HG03469 (cell line): ENCODE measurements around the gene YKT6.

Source experiments
- ATAC-seq: cut with Tn5 transposase; IDR thresholded peaks from one replicate; pipeline ENCODE4 v1.9.1; 2021; ENCODE audit warnings: mild to moderate bottlenecking, moderate library complexity, moderate number of reproducible peaks; ENCODE audit not compliant: unreplicated experiment

Gene YKT6

DNA sequence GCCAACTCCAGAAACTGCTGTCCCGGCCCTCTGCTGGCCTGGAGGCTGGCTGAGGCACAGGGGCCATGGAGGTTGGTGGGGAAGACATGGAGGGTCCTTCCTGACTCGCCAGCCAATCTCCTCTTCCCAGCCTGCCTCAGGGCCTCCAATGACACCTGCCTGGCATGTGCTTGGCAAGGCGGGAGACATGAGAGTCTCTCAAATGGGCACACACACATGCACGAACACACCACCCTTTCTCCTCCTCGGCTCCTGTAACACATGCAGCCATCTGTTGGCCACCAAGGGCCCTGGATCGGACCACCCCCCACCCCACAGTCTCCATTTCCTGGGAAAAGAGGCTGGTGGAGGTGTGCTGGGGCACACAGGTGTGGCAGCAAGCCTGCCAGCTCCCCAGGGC is 56.4 kb downstream of the YKT6 start:
- no peak for ATAC-seq

DNA sequence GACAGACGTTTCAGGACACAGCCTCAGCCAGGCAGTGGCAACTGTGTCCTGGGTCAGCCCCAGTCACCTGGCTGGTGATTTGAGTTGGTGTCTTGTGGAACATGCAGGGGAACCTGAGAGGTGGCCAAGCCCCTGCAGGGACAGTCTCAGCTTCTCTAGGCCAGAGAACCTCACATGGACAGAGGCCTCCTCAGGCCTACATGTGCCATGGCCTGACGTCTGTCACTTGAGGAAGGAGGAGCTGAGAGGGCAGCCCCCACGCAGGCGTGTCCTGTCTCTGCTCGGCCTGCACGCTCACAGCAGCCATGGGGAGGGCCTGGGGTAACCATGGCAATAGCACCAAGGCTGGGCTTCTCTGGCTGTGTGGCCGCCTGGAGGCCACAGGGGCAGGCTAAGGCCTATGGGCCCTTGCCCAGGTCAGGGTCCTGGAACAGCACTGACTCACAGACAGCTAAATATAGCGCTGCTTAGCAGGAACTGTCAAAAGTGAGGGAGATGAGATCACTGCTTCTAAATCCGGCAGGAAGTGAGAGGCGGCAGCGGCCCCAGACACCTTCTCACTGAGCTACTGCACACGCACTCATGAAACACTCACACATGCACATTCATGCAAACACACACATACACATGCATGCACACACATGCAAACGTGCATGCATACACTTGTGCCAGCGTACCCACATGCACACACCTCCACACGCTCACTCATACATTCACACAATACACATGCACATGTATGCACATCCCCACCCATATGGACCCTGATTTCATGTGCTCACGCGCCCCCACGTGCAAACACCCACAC is 57.0 kb downstream of the YKT6 start:
- ATAC-seq = peak; percentile 80

DNA sequence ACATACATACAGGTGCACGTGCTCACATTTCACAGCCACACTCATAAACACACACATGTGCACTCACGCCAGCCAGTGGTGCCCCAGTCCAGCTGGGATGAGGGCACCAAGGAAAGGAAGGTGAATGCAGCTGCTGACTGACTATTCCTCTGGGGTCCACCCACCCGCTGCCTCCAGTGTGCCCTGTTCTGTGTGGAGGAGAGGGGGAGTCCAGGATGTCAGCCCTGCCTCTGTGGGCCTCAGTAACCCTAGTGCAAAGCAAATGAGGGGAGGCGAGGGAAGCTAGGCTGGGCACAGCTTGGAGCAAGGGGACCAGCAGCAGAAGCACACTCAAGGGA is 57.6 kb downstream of the YKT6 start:
- ATAC-seq = no peak

DNA sequence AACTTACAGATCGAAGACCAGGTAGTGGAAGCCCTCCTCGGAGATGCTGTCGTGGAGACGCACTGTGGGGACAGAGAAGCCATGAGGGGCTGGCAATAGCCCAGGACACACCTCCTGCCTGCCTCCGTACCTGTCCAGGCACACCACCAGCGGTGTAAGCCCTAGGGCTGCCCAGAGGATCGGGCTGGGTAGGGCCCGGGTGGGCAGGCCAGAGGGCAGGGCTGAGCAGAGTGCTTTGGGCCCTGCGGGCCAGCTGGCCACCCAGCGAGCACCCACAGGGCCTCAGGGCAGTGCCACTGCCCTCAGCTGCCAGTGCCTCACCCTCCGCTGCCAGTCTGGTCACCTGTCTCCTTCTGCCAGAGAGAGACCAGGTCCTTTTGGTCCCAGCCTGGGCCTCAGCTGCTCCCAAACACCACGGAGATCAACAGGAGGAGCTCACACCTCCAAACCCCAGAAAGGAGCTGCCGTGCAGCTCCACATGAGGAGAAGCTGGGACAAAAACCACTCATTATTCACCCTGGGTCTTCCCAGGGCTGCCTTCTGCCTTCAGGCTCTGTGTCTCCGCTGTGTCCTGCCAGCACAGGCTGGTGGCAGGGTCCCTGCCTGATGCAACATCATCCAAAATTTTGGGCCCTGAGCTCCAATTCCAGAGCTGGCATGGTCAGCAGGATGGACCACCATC is 58.2 kb downstream of the YKT6 start:
- ATAC-seq = no peak

DNA sequence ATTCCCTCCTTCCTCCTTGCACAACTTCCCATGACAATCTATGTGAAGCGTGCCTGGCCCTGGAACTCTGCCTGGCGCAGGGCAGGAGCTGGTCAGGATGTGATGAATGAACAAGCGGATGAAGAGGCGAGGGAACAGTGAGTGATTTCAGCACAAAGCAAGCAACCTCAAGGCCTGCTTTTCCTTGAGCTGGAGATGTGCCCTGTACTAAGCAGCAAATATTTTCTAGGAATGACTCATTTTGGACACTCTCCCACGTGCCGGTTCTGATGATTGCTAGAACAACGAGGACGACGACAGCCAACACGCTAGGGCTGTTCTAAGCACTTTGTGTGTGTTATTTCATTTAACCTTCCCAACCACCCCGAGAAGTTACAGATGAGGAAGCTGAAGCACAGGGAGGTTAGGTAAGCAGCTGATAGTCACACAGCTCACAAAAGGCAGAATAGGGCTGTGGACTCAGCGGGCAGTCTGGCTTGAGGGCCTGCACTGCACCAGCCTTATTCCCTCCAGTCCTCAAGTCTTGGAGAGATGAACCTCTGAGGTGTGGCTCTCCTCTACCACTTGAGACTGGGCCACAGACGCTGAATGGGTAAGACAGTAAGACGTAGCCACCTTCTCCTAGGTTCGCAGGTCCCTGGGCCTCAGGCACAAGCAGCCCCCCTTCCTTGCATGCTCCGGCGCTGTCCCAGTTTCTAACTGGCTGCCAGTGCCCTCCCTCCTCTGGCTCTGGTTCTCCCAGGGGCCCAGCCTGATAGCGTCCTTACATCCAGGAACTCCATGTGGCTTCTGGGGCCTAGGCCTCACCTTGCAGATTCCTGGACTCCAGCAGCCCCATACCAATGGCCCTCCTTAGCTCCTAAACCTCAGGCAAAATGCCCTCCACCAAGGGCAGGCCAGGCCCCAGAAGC is 59.0 kb downstream of the YKT6 start:
- no peak for ATAC-seq

DNA sequence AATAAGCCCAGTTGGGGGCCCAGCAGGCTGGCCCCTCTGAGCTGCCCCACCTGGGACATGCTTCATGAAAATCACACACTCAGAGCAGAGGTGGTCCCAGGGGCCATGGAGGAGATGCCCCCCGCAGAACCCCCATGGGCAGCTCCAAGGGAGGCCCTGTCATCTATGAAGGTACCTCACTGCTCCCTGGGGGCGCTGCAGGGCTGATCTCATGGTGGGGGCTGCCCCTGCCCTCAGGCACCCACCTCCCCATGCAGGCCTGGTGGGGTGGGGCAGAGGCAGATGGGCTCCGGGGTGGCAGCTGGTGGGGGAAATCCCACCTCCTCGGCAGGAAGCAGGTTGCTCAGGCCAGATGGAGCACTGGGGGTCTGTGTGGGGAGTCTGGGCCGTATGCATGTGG is 60.5 kb downstream of the YKT6 start:
- no peak for ATAC-seq

DNA sequence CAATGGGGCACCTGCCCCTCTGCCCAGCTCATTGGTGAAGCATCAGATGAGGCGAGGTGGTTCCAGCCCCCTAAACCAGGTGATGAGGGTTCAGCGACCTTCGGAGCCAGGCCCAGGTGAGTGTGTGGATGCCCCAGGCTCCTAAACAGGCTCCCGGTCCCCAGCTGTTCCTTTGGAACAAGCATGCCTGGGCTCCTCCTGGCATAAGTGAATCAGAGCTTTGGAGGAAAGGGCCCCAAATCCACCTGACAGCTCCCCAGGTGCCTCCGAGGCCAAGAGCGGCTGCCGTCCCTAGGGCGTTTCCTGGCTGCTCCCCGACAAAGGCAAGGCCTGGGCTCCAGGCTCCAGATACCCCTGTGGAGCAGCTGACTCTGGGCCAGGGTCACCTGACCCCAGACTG is 61.3 kb downstream of the YKT6 start:
- no peak for ATAC-seq

DNA sequence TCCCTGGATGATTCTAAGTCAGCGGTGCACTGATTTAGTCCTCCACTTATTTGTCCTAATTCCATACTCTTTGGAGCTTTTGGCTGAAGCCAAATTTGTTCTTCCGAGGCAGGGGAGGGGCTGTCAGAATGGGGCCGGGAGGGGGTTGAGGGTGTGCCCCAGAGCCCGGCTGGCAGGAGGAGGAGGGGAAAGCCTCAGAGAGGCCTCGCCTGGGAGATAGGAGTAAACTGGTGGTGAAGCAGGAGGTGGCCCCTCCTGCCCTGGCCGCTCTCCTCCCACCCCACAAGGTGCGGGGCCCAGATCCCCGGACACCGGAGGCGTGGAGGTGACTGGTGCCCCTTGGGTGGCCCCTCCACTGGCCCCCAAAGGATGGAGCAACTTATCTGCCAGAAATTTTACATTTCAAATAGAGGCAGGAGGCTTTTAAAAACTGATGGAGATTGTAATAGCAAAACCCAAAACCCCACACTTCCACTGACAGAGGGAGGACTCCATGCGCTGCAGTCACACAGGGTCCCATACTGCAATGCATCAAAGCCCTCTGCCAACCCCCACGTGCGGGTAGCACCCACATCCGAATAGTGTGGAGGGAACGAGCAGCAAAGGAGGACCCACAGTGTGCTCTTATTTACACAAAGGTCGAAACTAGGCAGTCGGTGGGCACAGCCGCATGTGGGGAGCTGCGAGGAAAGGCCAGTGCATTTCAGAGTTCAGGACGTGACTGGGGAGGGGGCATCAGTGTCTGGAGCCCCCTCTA is 62.7 kb downstream of the YKT6 start:
- ATAC-seq = no peak
